Type B pancreatic cell (in vitro differentiated cells): ENCODE measurements around the gene HAT1. TPM values are rescaled to one million over a fixed set of nuclear protein-coding genes. Genes with fewer than 3 reads are reported as not detected.

Experiments
- DNase-seq: peaks from one replicate; pipeline ENCODE4 v3.0.0; 2021; ENCODE audit warnings: mixed read lengths; ENCODE audit not compliant: unreplicated experiment; ENCODE audit errors: extremely low spot score
- H3K27ac Mint-ChIP-seq: 2 replicates; pipeline ENCODE4 v1.8.0; 2021; ENCODE audit warnings: mild to moderate bottlenecking, mixed read lengths
- H3K27me3 Mint-ChIP-seq: 2 replicates; pipeline ENCODE4 v1.8.0; 2021; ENCODE audit warnings: mixed read lengths
- H3K36me3 Mint-ChIP-seq: 2 replicates; pipeline ENCODE4 v1.8.0; 2021; ENCODE audit warnings: mixed read lengths
- H3K4me1 Mint-ChIP-seq: one replicate; pipeline ENCODE4 v1.8.0; 2021; ENCODE audit warnings: mixed read lengths; ENCODE audit not compliant: unreplicated experiment
- H3K4me3 Mint-ChIP-seq: 2 replicates; pipeline ENCODE4 v1.8.0; 2021; ENCODE audit warnings: mild to moderate bottlenecking, mixed read lengths
- H3K9me3 Mint-ChIP-seq: 2 replicates; pipeline ENCODE4 v1.8.0; 2021; ENCODE audit warnings: mixed read lengths
- CTCF ChIP-seq: fragments of 200-600 bp; sonication (generic); conservative IDR thresholded peaks from 2 replicates; pipeline ENCODE4 v1.5.0; 2021; ENCODE audit warnings: antibody characterized with exemption, mild to moderate bottlenecking
- total RNA-seq: library from RNA; stranded (reverse); gene quantifications from 2 replicates; pipeline ENCODE4 v1.2.1, GENCODE V29; 2021; ENCODE audit warnings: low replicate concordance

Gene HAT1
- total RNA-seq, 1 donor from 2014 or later: 43.1 TPM

- no peak for DNase-seq
- no peaks in the 10 kb centered on the region for H3K36me3 Mint-ChIP-seq
- H3K4me3 Mint-ChIP-seq: peak overlapping the region; percentile 55
Measured at GRCh38 chr2:172021074-172021931, 99.0 kb downstream of the HAT1 start.

GRCh38 chr2:172021955-172022354, 99.7 kb downstream of the HAT1 start:
- Mint-ChIP-seq H3K27ac (peak overlapping the region; percentile 40), H3K4me1 (peaks cover 16% of the 10 kb centered on the region), H3K27me3 (no peaks in the 10 kb centered on the region), H3K9me3 (no peaks in the 10 kb centered on the region), H3K4me3 (peak overlapping the region; percentile 55), H3K36me3 (no peaks in the 10 kb centered on the region)
- DNase-seq: no peak
- peak; percentile 5 for TF ChIP-seq CTCF

More at GRCh38 chr2:172021074-172021931, 99.0 kb downstream of the HAT1 start:
- H3K27me3 Mint-ChIP-seq: no peaks in the 10 kb centered on the region
- peak overlapping the region; percentile 40 for H3K27ac Mint-ChIP-seq
- H3K4me1 Mint-ChIP-seq: peaks cover 16% of the 10 kb centered on the region
- no peaks in the 10 kb centered on the region for H3K9me3 Mint-ChIP-seq
- TF ChIP-seq CTCF: peak; percentile 44

- TF ChIP-seq CTCF: no peak
- Mint-ChIP-seq H3K36me3 (no peaks in the 10 kb centered on the region), H3K27me3 (no peaks in the 10 kb centered on the region), H3K4me1 (peaks cover 17% of the 10 kb centered on the region), H3K4me3 (no peak overlapping the region), H3K9me3 (no peaks in the 10 kb centered on the region), H3K27ac (no peak overlapping the region)
- DNase-seq: no peak
Measured at GRCh38 chr2:172031536-172031935, 109.3 kb downstream of the HAT1 start.

Other genes starting within 250 kb of the HAT1 start
- 97.3 and 115 TPM in 2 replicates for gene DYNC1I2, start 235.0 kb upstream of the HAT1 start, total RNA-seq
- gene SLC25A12, start 28.2 kb upstream of the HAT1 start, total RNA-seq: 14.1 and 17.7 TPM in 2 replicates
- gene METAP1D, start 77.5 kb downstream of the HAT1 start, total RNA-seq: 2.2 and 10.4 TPM in 2 replicates
- gene DLX1, start 163.0 kb downstream of the HAT1 start, total RNA-seq: 0.59 and 10.0 TPM in 2 replicates
- gene DLX2, start 180.4 kb downstream of the HAT1 start, total RNA-seq: 4.3 and 6.9 TPM in 2 replicates